AG09309 (cell line): ENCODE data around the gene ADGRF4.

Experiments
- DNase-seq: peaks from one replicate; pipeline ENCODE4 v3.0.0-alpha.2; 2010; ENCODE audit warnings: low read depth
- H3K4me3 ChIP-seq: 2 replicates; pipeline ENCODE4 v1.5.1; 2011; ENCODE audit warnings: mild to moderate bottlenecking, low read depth, low read length, moderate library complexity; ENCODE audit not compliant: control insufficient read depth
- TF ChIP-seq, protein P1 (sequence below): IDR thresholded peaks from 2 replicates; pipeline ENCODE4 v1.5.1; 2011; ENCODE audit warnings: mild to moderate bottlenecking, low read depth, low read length, inconsistent platforms; ENCODE audit not compliant: insufficient read depth, control insufficient read depth; ENCODE audit errors: missing control alignments

The ADGRF4 gene, protein sequence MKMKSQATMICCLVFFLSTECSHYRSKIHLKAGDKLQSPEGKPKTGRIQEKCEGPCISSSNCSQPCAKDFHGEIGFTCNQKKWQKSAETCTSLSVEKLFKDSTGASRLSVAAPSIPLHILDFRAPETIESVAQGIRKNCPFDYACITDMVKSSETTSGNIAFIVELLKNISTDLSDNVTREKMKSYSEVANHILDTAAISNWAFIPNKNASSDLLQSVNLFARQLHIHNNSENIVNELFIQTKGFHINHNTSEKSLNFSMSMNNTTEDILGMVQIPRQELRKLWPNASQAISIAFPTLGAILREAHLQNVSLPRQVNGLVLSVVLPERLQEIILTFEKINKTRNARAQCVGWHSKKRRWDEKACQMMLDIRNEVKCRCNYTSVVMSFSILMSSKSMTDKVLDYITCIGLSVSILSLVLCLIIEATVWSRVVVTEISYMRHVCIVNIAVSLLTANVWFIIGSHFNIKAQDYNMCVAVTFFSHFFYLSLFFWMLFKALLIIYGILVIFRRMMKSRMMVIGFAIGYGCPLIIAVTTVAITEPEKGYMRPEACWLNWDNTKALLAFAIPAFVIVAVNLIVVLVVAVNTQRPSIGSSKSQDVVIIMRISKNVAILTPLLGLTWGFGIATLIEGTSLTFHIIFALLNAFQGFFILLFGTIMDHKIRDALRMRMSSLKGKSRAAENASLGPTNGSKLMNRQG

DNA sequence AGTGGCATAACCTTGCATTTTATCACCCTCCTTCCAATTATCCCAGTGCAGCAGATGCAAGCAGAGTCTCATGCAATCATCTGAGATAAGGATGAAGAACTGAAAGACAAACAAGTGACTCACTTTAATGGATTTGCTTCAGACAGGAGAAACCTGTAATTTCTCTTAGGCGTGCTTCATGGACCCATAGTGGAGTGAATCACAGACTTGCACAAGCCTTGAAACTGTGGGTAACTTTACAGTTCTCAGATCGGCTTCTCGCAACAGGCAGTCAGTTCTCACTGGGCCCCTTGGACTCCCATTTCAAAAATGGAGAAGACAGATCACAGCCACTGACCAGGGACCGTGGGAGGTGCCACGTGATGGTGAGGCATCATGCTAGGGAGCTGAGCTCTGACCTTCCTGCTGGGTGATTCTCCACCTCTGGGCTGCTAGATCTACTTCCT, at the start of gene ADGRF4:
TSS of gene ADGRF4 (plus strand) at position 239 of the 446 bp plus-strand sequence. CDS start 8,666 bp downstream, outside the sequence.
- TF ChIP-seq, protein P1, sequence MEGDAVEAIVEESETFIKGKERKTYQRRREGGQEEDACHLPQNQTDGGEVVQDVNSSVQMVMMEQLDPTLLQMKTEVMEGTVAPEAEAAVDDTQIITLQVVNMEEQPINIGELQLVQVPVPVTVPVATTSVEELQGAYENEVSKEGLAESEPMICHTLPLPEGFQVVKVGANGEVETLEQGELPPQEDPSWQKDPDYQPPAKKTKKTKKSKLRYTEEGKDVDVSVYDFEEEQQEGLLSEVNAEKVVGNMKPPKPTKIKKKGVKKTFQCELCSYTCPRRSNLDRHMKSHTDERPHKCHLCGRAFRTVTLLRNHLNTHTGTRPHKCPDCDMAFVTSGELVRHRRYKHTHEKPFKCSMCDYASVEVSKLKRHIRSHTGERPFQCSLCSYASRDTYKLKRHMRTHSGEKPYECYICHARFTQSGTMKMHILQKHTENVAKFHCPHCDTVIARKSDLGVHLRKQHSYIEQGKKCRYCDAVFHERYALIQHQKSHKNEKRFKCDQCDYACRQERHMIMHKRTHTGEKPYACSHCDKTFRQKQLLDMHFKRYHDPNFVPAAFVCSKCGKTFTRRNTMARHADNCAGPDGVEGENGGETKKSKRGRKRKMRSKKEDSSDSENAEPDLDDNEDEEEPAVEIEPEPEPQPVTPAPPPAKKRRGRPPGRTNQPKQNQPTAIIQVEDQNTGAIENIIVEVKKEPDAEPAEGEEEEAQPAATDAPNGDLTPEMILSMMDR, result no peak
- no peak within 1 kb of the TSS for H3K4me3 ChIP-seq
- peak; percentile 71 for DNase-seq

DNA sequence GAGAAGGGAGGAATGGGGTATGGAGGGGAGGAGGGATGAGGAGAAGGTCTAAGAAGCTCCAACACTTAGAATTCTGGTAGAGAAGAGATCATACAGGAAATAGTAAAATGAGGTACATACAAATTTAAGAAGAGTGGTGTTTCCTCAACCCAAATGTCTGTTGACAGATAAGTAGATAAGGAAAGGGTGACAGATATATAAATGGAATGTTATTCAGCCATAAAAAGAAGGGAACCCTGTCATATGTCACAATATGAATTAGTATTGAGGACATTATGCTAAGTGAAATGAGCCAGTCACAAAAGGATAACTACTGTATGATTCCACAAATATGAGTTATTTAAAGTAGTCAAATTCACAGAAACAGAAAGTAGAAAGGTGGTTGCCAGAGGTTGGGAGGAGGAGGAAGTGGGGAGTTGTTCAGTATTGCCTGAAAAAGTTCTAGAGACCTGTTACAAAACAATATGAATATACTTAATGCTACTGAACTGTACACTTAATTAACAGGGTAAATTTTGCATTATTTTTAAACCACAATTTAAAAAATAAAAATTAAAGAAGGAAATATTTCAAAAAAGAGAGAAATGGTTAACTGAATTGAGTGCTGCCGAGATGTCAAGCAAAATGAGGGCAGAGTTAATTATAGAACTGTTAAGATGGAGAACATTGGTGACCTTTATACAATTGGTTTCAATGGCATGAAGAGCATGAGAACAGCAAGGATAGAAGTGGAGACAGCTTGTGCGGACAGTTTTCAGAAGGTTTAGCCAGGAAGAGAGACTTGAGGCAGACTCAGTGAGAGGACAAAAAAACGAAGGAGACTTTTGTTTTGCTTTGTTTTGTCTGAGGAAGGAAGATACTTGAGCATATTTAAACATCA, 47.6 kb upstream of the ADGRF4 start:
- no peak overlapping the region for H3K4me3 ChIP-seq
- TF ChIP-seq, protein P1, result no peak
- no peak for DNase-seq

DNA sequence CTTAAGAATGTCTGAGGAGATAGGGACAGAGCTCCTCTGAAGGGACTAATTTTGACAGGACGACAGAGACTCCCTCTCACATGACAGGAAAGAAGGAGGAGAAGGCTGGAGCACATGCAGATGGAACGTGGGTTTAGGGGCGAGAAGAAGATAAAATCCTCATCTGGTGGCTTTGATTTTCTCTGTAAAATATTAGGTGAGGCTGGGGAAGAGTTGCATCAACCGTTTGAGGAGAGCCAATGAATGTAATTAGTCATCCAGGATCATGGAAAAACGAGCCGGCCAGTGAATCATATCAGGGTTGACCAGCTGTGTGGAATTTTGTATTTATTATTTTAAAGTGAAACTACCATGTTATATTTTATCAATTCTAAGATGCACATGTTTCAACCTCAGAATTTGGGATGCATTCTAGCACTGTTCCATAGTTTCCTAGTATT, 46.9 kb upstream of the ADGRF4 start:
- TF ChIP-seq, protein P1, result no peak
- DNase-seq, result no peak

DNA sequence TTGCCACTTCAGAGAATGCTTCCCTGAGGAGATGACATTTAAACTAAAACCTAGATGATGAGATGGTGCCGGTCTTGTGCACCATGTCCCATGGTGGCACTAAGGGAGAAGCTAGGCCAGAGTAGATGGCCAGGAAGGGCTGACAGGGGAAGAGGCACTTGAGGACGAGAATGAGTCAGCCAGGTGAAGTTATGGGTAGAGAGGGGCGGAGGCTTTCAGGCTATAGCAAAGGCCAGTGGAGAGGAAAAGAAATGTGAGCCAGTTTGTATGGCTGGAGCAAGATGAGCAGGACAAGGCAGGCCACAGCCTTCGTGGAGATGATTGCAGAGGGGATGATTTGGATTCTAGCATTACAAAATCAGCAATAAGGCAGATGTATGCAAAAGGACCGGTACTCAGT, 44.7 kb upstream of the ADGRF4 start:
- no peak overlapping the region for H3K4me3 ChIP-seq
- TF ChIP-seq, protein P1, result no peak
- DNase-seq, result no peak

More for the DNA sequence above, 46.9 kb upstream of the ADGRF4 start:
- no peak overlapping the region for H3K4me3 ChIP-seq

DNA sequence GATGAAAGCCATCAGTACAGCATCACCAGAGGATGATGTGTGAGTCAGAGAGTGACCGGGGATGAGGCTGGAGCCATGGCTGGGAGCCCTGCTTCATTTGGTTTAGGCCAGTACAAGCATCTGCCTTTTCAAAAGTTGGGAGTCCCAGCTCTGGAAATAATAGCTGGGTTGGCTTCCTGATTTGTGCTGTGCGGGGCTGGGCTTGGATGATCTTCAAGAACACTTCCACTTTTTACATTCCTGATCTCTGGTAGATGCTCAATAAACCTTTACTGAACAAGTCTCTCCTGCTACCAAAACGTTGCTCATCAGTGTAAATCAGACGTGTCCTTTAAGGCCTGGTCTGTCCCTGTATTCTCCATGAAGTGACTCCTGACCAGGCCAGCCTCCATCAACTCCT, 44.1 kb upstream of the ADGRF4 start:
- no peak for DNase-seq
- TF ChIP-seq, protein P1, result no peak
- H3K4me3 ChIP-seq, result no peak overlapping the region
